Panc1 (cell line): ENCODE results near the gene ZFP36L2. TPM values are rescaled to one million over a fixed set of nuclear protein-coding genes. Genes with fewer than 3 reads are reported as not detected.

Experiments used
- ATAC-seq: fragments of 200-7000 bp; cut with Tn5 transposase; 2 replicates; pipeline ENCODE4 v1.9.1; 2020; ENCODE audit warnings: mild to moderate bottlenecking, moderate library complexity
- BruUV-seq: library from RNA; stranded (reverse); fragments of 400-500 nt; replicated peaks from 2 replicates; lab custom pipeline; 2021; lab: Mats Ljungman, UMichigan
- CTCF ChIA-PET: fragments of 300-600 bp; sonication (Branson Sonifier 250); formaldehyde crosslinking; loops from one replicate; lab custom pipeline; 2022; ENCODE audit warnings: antibody characterized with exemption; lab: Charles Lee
- POLR2A ChIA-PET: fragments of 300-600 bp; sonication (Branson Sonifier 250); formaldehyde crosslinking; loops from one replicate; lab custom pipeline; 2022; ENCODE audit warnings: antibody characterized with exemption; lab: Charles Lee
- DNase-seq: peaks from one replicate; pipeline ENCODE4 v3.0.0-alpha.2; 2010; ENCODE audit warnings: low read depth, low spot score
- H3K27ac ChIP-seq: 2 replicates; pipeline ENCODE4 v1.5.1; 2011; ENCODE audit warnings: mild to moderate bottlenecking, low read length, inconsistent platforms
- H3K27me3 ChIP-seq: fragments of 200-500 bp; sonication (Bioruptor generic); 2 replicates; pipeline ENCODE4 v1.6.0; 2014; ENCODE audit warnings: low read length, inconsistent platforms; ENCODE audit not compliant: control insufficient read depth, insufficient read depth
- H3K36me3 ChIP-seq: fragments of 200-500 bp; sonication (Bioruptor generic); 2 replicates; pipeline ENCODE4 v1.5.1; 2014; ENCODE audit warnings: inconsistent platforms, mild to moderate bottlenecking, low read length, moderate library complexity; ENCODE audit not compliant: control insufficient read depth, insufficient read depth
- H3K4me1 ChIP-seq: 2 replicates; pipeline ENCODE4 v1.5.1; 2011; ENCODE audit warnings: inconsistent platforms, mild to moderate bottlenecking, low read length, moderate library complexity; ENCODE audit not compliant: control insufficient read depth, insufficient read depth
- H3K4me3 ChIP-seq, 2 experiments: 2 replicates each; pipeline ENCODE4 v1.5.1; 2011 to 2012; ENCODE audit warnings: low read depth in 2 of 2, low read length in 2 of 2, mild to moderate bottlenecking in 2 of 2, inconsistent platforms in 1 of 2, moderate library complexity in 1 of 2
- H3K9me3 ChIP-seq: fragments of 200-500 bp; sonication (Bioruptor generic); 2 replicates; pipeline ENCODE4 v1.5.1; 2014; ENCODE audit warnings: low read depth, mild to moderate bottlenecking, inconsistent platforms, low read length, moderate library complexity; ENCODE audit not compliant: control insufficient read depth, insufficient read depth
- CTCF ChIP-seq: fragments of 450-650 bp; IDR thresholded peaks from 2 replicates; pipeline ENCODE4 v1.5.1; 2017; ENCODE audit warnings: mild to moderate bottlenecking
- POLR2AphosphoS5 ChIP-seq: IDR thresholded peaks from 2 replicates; pipeline ENCODE4 v1.6.1; 2012; ENCODE audit warnings: mild to moderate bottlenecking, low read depth, low read length, moderate library complexity
- REST ChIP-seq, 2 experiments: IDR thresholded peaks; 2 replicates each; pipeline ENCODE4 v1.6.1; 2011 to 2012; ENCODE audit warnings: low read depth in 2 of 2, control low read depth in 1 of 2, low read length in 1 of 2, mild to moderate bottlenecking in 1 of 2, moderate library complexity in 1 of 2; ENCODE audit not compliant: insufficient read depth in 1 of 2
- SIN3A ChIP-seq: IDR thresholded peaks from 2 replicates; pipeline ENCODE4 v1.6.1; 2012; ENCODE audit warnings: low read depth, mild to moderate bottlenecking, low read length, moderate library complexity, borderline replicate concordance; ENCODE audit not compliant: insufficient read depth
- TCF7L2 ChIP-seq: IDR thresholded peaks from 2 replicates; pipeline ENCODE4 v1.6.1; 2011; ENCODE audit warnings: mild to moderate bottlenecking, low read depth, low read length, inconsistent platforms
- in situ Hi-C: cut with HindIII; loops from 2 replicates; pipeline ENCODE4 v1.10.0; 2016; ENCODE audit warnings: low sequenced_read_pairs, low pct_unique_long_range_greater_than_20kb
- intact Hi-C: fragments of 100-400 bp; cut with micrococcal nuclease; formaldehyde crosslinking; loops from one replicate; pipeline ENCODE4 v1.10.0; 2022; ENCODE audit not compliant: unreplicated experiment
- total RNA-seq: library from RNA; stranded (reverse); gene quantifications from one replicate; pipeline ENCODE4 v1.2.1, GENCODE V29; 2021; ENCODE audit not compliant: unreplicated experiment

Gene ZFP36L2
- total RNA-seq, 1 experiment from 2014 or later = 46.3 TPM

- CTCF ChIA-PET = no interaction called here
- in situ Hi-C loops (no loop called here), intact Hi-C loops (no loop called here)
These were observed 22.2 kb upstream of the ZFP36L2 start for GRCh38 chr2:43248621-43249020.

GRCh38 chr2:43246641-43247040 is 20.2 kb upstream of the ZFP36L2 start:
- no peaks in the 10 kb centered on the region for H3K36me3 ChIP-seq
- ATAC-seq (no peak), DNase-seq (no peak)
- H3K4me3 ChIP-seq = no peak overlapping the region
- no peaks in the 10 kb centered on the region for H3K9me3 ChIP-seq
- intact Hi-C loops (no loop called here), in situ Hi-C loops (no loop called here)
- H3K27me3 ChIP-seq = no peaks in the 10 kb centered on the region
- no peaks in the 10 kb centered on the region for H3K4me1 ChIP-seq
- ChIA-PET CTCF (no interaction called here), POLR2A (no interaction called here)
- no peak overlapping the region for H3K27ac ChIP-seq
- no TSS peak for BruUV-seq
- TF ChIP-seq TCF7L2 (no peak), REST (IDR thresholded peaks at IDR 0.05; ENCODE audit: insufficient read depth in 1 of 2, low read depth in 2 of 2, low read length in 1 of 2) (no peak), SIN3A (no peak), POLR2AphosphoS5 (no peak), CTCF (no peak)

More at GRCh38 chr2:43248621-43249020, 22.2 kb upstream of the ZFP36L2 start:
- H3K27ac ChIP-seq = no peak overlapping the region
- H3K4me3 ChIP-seq = no peak overlapping the region
- POLR2A ChIA-PET = no interaction called here
- DNase-seq = no peak
- BruUV-seq = no TSS peak
- TF ChIP-seq TCF7L2 = no peak
- no peak for TF ChIP-seq POLR2AphosphoS5
- TF ChIP-seq SIN3A = no peak
- no peak for TF ChIP-seq REST (IDR thresholded peaks at IDR 0.05; ENCODE audit: insufficient read depth in 1 of 2, low read depth in 2 of 2, low read length in 1 of 2)
- TF ChIP-seq CTCF = no peak
- ATAC-seq = no peak
- H3K27me3 ChIP-seq = no peaks in the 10 kb centered on the region
- H3K36me3 ChIP-seq = no peaks in the 10 kb centered on the region
- no peaks in the 10 kb centered on the region for H3K4me1 ChIP-seq
- H3K9me3 ChIP-seq = no peaks in the 10 kb centered on the region
